Endothelial cell of umbilical vein (primary cell): Measurements from ENCODE around the gene MALRD1. TPM values are rescaled to one million over a fixed set of nuclear protein-coding genes. Genes with fewer than 3 reads are reported as not detected.

ENCODE experiments used
- BruUV-seq: library from RNA; stranded (reverse); fragments of 400-500 nt; replicated peaks from 2 replicates; lab custom pipeline; 2021; lab: Mats Ljungman, UMichigan
- CTCF ChIA-PET: fragments of 300-600, 350-600 bp; sonication (Branson Sonifier 250); formaldehyde crosslinking; loops from one replicate; lab custom pipeline; 2021; ENCODE audit warnings: antibody characterized with exemption, inconsistent platforms; lab: Charles Lee
- POLR2A ChIA-PET: fragments of 300-600, 350-600 bp; sonication (Branson Sonifier 250); formaldehyde crosslinking; loops from one replicate; lab custom pipeline; 2021; ENCODE audit warnings: antibody characterized with exemption, inconsistent platforms; lab: Charles Lee
- DNase-seq: peaks from one replicate; pipeline ENCODE4 v3.0.0-alpha.2; 2011; ENCODE audit warnings: low read depth, low spot score
- FAIRE-seq: peaks from 2 replicates; lab custom pipeline; 2011; peaks lifted over from hg19 to GRCh38; lab: Jason Lieb, UNC
- H2AFZ ChIP-seq: 2 replicates; pipeline ENCODE4 v1.6.0; 2012; ENCODE audit warnings: low read depth, low read length, control low read depth, inconsistent platforms
- H3K27ac ChIP-seq: 2 replicates; pipeline ENCODE4 v1.5.1; 2011; ENCODE audit warnings: low read depth, mild to moderate bottlenecking, control low read depth, low read length, moderate library complexity; ENCODE audit not compliant: insufficient read depth
- H3K27me3 ChIP-seq, 2 experiments: 2 replicates each; pipeline versions ENCODE4 v1.6.0 to v1.6.1; 2011; ENCODE audit warnings: low read length in 2 of 2, mixed read lengths in 1 of 2; ENCODE audit not compliant: control insufficient read depth in 2 of 2, insufficient read depth in 2 of 2
- H3K36me3 ChIP-seq, 2 experiments: 2 replicates in 1 of 2; 3 replicates in 1 of 2; pipeline ENCODE4 v1.5.1; 2011; ENCODE audit warnings: low read length in 2 of 2, mild to moderate bottlenecking in 1 of 2, moderate library complexity in 1 of 2; ENCODE audit not compliant: control insufficient read depth in 2 of 2, insufficient read depth in 2 of 2; ENCODE audit errors: extremely low read depth in 1 of 2
- H3K4me1 ChIP-seq: 3 replicates; pipeline ENCODE4 v1.5.1; 2011; ENCODE audit warnings: mild to moderate bottlenecking, low read length; ENCODE audit not compliant: control insufficient read depth, insufficient read depth; ENCODE audit errors: extremely low read depth
- H3K4me2 ChIP-seq: 2 replicates; pipeline ENCODE4 v1.6.1; 2011; ENCODE audit warnings: low read length, control low read depth, mixed read lengths; ENCODE audit not compliant: insufficient read depth
- H3K4me3 ChIP-seq, 3 experiments: fragments of 200-600 bp in 1 of 3; sonication (generic), shearing (Covaris generic) in 1 of 3; replicated peaks in 1 of 3; 2 replicates each; pipeline ENCODE4 v1.5.1; 2011 to 2016; ENCODE audit warnings: control low read depth in 3 of 3, low read length in 3 of 3, mild to moderate bottlenecking in 2 of 3, inconsistent platforms in 1 of 3, low read depth in 1 of 3, moderate library complexity in 1 of 3; ENCODE audit not compliant: insufficient read depth in 1 of 3
- H3K79me2 ChIP-seq: 2 replicates; pipeline ENCODE4 v1.6.0; 2012; ENCODE audit warnings: low read length, inconsistent platforms; ENCODE audit not compliant: control insufficient read depth, insufficient read depth
- H3K9ac ChIP-seq: replicated peaks from 2 replicates; pipeline ENCODE3; 2011; ENCODE audit warnings: low read length, control low read depth; ENCODE audit not compliant: insufficient read depth; ENCODE audit errors: extremely low read depth
- H3K9me1 ChIP-seq: replicated peaks from 3 replicates; pipeline ENCODE4 v1.6.0; 2011; ENCODE audit warnings: mild to moderate bottlenecking, low read length; ENCODE audit not compliant: control insufficient read depth, insufficient read depth; ENCODE audit errors: extremely low read depth
- H3K9me3 ChIP-seq: replicated peaks from 2 replicates; pipeline ENCODE4 v1.5.1; 2012; ENCODE audit warnings: low read length, inconsistent platforms; ENCODE audit not compliant: control insufficient read depth, insufficient read depth
- H4K20me1 ChIP-seq: replicated peaks from 2 replicates; pipeline ENCODE3; 2011; ENCODE audit warnings: mild to moderate bottlenecking, low read length; ENCODE audit not compliant: control insufficient read depth, insufficient read depth; ENCODE audit errors: extremely low read depth
- EZH2 ChIP-seq: IDR thresholded peaks from 2 replicates; pipeline ENCODE4 v1.6.1; 2012; ENCODE audit warnings: borderline replicate concordance, low read depth, mild to moderate bottlenecking, moderate library complexity, low read length, inconsistent platforms; ENCODE audit not compliant: severe bottlenecking
- FOS ChIP-seq: IDR thresholded peaks from 2 replicates; pipeline ENCODE4 v1.6.1; 2011; ENCODE audit warnings: mild to moderate bottlenecking, low read length, moderate library complexity, borderline replicate concordance; ENCODE audit not compliant: insufficient read depth
- GATA2 ChIP-seq: IDR thresholded peaks from 2 replicates; pipeline ENCODE4 v1.7.0; 2011; ENCODE audit warnings: low read depth, mild to moderate bottlenecking, moderate library complexity, mixed read lengths, low read length; ENCODE audit not compliant: insufficient read length, insufficient read depth
- JUN ChIP-seq: IDR thresholded peaks from 2 replicates; pipeline ENCODE4 v1.6.1; 2011; ENCODE audit warnings: borderline replicate concordance, low read depth; ENCODE audit not compliant: insufficient read length, insufficient read depth
- MYC ChIP-seq: IDR thresholded peaks from one replicate; pipeline ENCODE4 v1.6.1; 2011; ENCODE audit warnings: mild to moderate bottlenecking, low read depth, low read length
- POLR2A ChIP-seq: IDR thresholded peaks from 2 replicates; pipeline ENCODE4 v1.6.1; 2012; ENCODE audit warnings: low read depth, mild to moderate bottlenecking, control low read depth, low read length
- POLR2AphosphoS5 ChIP-seq: IDR thresholded peaks from 2 replicates; pipeline ENCODE4 v1.6.1; 2012; ENCODE audit warnings: low read depth, mild to moderate bottlenecking, control low read depth, low read length, moderate library complexity; ENCODE audit not compliant: insufficient read depth
- dilution Hi-C: fragments of 300-500 bp; cut with MboI; formaldehyde crosslinking; loops from one replicate; pipeline ENCODE4 v1.15.0; 2019; ENCODE audit warnings: low sequenced_read_pairs; ENCODE audit not compliant: extremely low pct_ligation_motif_present
- intact Hi-C: fragments of 100-400 bp; cut with micrococcal nuclease; formaldehyde crosslinking; loops from one replicate; pipeline ENCODE4 v1.10.0; 2022
- polyA plus RNA-seq, 4 experiments: library from polyadenylated mRNA; depleted of rRNA in 3 of 4; stranded (reverse) in 3 of 4; unstranded in 1 of 4; fragments of >200 nt; gene quantifications; 2 replicates each; pipeline versions ENCODE4 v1.2.1 to v1.2.3, GENCODE V29; 2011 to 2012; ENCODE audit warnings: missing spikeins in 1 of 4
- total RNA-seq: library from RNA; stranded (reverse); gene quantifications from 2 replicates; pipeline ENCODE4 v1.2.3, GENCODE V29; 2021

The MALRD1 gene
- total and polyA plus RNA-seq, 2 donors (not counting 3 experiments of a cell fraction or from before 2014, with no cell fraction given), result not detected

- H3K4me3 ChIP-seq, result no peak overlapping the region
- DNase-seq (no peak), FAIRE-seq (no peak)
- H4K20me1 ChIP-seq, result no peaks in the 10 kb centered on the region
- H3K4me2 ChIP-seq, result no peak overlapping the region
- H3K4me1 ChIP-seq, result no peaks in the 10 kb centered on the region
- no peaks in the 10 kb centered on the region for H3K79me2 ChIP-seq
- ChIA-PET POLR2A (no interaction called here), CTCF (no interaction called here)
- no peaks in the 10 kb centered on the region for H3K9me3 ChIP-seq
- TF ChIP-seq FOS (no peak), EZH2 (no peak), JUN (no peak), GATA2 (no peak), POLR2AphosphoS5 (no peak), MYC (no peak), POLR2A (no peak)
- no peak overlapping the region for H3K9ac ChIP-seq
- no peak overlapping the region for H2AFZ ChIP-seq
- no peak overlapping the region for H3K27ac ChIP-seq
- dilution Hi-C loops, result no loop called here
- BruUV-seq, result no TSS peak
- H3K27me3 ChIP-seq, result no peaks in the 10 kb centered on the region
- H3K9me1 ChIP-seq, result no peaks in the 10 kb centered on the region
- intact Hi-C loops, result no loop called here
- H3K36me3 ChIP-seq, result no peaks in the 10 kb centered on the region
Measured at GRCh38 chr10:19775296-19775695, 726.7 kb downstream of the MALRD1 start.

GRCh38 chr10:19777806-19778205, 729.2 kb downstream of the MALRD1 start:
- Histone ChIP-seq H3K27ac (no peak overlapping the region), H3K9me1 (no peaks in the 10 kb centered on the region), H2AFZ (no peak overlapping the region), H3K9me3 (no peaks in the 10 kb centered on the region), H3K79me2 (no peaks in the 10 kb centered on the region), H4K20me1 (no peaks in the 10 kb centered on the region), H3K4me1 (no peaks in the 10 kb centered on the region), H3K4me3 (no peak overlapping the region), H3K4me2 (no peak overlapping the region), H3K9ac (no peak overlapping the region), H3K27me3 (no peaks in the 10 kb centered on the region), H3K36me3 (no peaks in the 10 kb centered on the region)
- FAIRE-seq (no peak), DNase-seq (no peak)
- dilution Hi-C loops, result no loop called here
- BruUV-seq, result no TSS peak
- CTCF ChIA-PET, result no interaction called here
- intact Hi-C loops, result no loop called here
- POLR2A ChIA-PET, result no interaction called here
- TF ChIP-seq GATA2, result no peak
